Activated naive CD4-positive, alpha-beta T cell treated with anti-CD3 and anti-CD28 coated beads, Interleukin-2, amount 10 ng/mL, durations not matched to agents 7 days and 5 days (primary cell): ENCODE measurements around the gene WWP2.
A peak's percentile ranks its signal among the peaks of the same experiment; 100 is the strongest.
"Not testable (repeated sequence)": the region's sequence is repeated elsewhere in the genome, so short reads cannot be mapped to it uniquely, and the experiment has no call there.

Source experiments
- CTCF ChIA-PET: fragments of 350-600 bp; sonication (Branson Sonifier 250); formaldehyde crosslinking; loops from one replicate; lab custom pipeline; 2021; ENCODE audit warnings: antibody characterized with exemption; lab: Charles Lee
- DNase-seq: peaks from one replicate; pipeline ENCODE4 v3.0.0-alpha.2; 2020
- H3K27ac Mint-ChIP-seq: one replicate; pipeline ENCODE4 v1.8.0; 2021; ENCODE audit warnings: mild to moderate bottlenecking, moderate library complexity, mixed read lengths
- H3K27me3 Mint-ChIP-seq: one replicate; pipeline ENCODE4 v1.8.0; 2021; ENCODE audit warnings: mild to moderate bottlenecking, mixed read lengths
- H3K36me3 Mint-ChIP-seq: one replicate; pipeline ENCODE4 v1.8.0; 2021; ENCODE audit warnings: mixed read lengths
- H3K4me1 Mint-ChIP-seq: one replicate; pipeline ENCODE4 v1.8.0; 2021; ENCODE audit warnings: mixed read lengths
- H3K4me3 Mint-ChIP-seq: one replicate; pipeline ENCODE4 v1.8.0; 2021; ENCODE audit warnings: mild to moderate bottlenecking, moderate library complexity, mixed read lengths
- H3K9me3 Mint-ChIP-seq: one replicate; pipeline ENCODE4 v1.8.0; 2021; ENCODE audit warnings: mixed read lengths

Gene WWP2

GRCh38 chr16:69761983-69762813 lies at the start of gene WWP2:
WWP2 (plus strand) TSS chr16:69762332; CDS start chr16:69787011, 24,679 bp downstream.
- H3K4me3 Mint-ChIP-seq: peak within 1 kb of the TSS; percentile 93
- peaks cover 31% of the 10 kb centered on the region for H3K4me1 Mint-ChIP-seq
- no peaks in the 10 kb centered on the region for H3K9me3 Mint-ChIP-seq
- peak; percentile 84 for DNase-seq
- CTCF ChIA-PET: interaction anchor here (0.9 to 1.3 kb wide), 2 partner anchors 10 to 53 kb away, joined by 4 to 5 read pairs; no protein-coding TSS in a partner anchor
- peak within 1 kb of the TSS; percentile 97 for H3K27ac Mint-ChIP-seq
- peaks cover 14% of the 10 kb centered on the region for H3K36me3 Mint-ChIP-seq
- H3K27me3 Mint-ChIP-seq: peaks cover 4% of the 10 kb centered on the region

DNA sequence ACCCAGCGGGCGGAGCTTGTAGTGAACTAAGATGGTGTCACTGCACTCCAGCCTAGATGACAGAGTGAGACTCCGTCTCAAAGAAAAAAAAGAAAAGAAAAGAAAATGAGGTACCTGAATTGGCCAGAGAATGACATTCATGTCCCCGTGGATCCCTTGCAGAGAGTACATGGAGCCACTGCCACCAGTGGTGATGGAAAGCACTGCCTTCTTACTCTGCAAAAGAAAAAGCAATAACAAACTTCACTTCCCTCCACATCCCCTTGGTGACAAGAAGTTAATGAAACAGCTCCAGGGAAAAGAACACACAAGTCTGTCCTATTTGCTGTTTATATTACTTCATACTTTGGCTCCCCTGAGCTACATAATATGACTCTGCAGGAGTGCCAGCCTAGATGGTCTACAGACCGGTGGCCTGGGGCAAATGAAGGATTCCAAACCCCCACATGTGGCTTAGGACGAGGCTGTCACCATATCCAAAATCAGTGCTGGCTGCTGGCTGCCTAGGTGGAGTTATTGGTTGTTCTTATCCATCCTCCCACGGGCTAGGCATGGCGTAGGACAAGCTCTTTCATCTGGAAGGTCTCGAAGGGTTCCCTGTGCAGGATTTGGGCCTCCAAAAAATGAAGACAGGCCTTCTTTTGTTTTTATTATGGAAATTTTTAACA lies 49.1 kb upstream of the WWP2 start:
- Mint-ChIP-seq H3K27me3 (no peaks in the 10 kb centered on the region), H3K36me3 (peaks cover 21% of the 10 kb centered on the region), H3K4me1 (peaks cover 4% of the 10 kb centered on the region), H3K9me3 (no peaks in the 10 kb centered on the region), H3K27ac (no peak overlapping the region), H3K4me3 (no peak overlapping the region)
- DNase-seq: no peak
- CTCF ChIA-PET: interaction anchor here (0.9 kb wide), 1 partner anchor 11 kb away, joined by 3 read pairs; no protein-coding TSS in a partner anchor

DNA sequence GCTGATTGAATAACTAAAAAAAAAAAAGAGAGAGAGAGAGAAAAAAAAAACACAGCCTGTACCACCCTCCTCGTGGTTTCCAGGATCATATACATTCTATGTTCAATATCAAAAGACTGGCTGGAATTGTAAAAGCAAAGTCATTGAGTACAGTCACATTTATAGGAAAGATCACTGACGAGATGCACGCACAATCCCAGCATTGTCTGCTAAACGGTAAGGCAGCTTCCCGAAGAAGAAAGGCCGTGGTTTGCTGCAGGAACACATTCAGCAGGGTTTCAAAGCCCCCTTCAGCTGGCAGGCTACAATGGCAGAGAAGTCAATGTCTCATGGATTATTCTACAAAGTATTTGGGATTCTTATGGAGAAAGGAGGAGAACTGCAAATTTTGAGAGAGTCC lies 45.1 kb upstream of the WWP2 start:
- H3K4me3 Mint-ChIP-seq: no peak overlapping the region
- peaks cover 3% of the 10 kb centered on the region for H3K4me1 Mint-ChIP-seq
- no peak overlapping the region for H3K27ac Mint-ChIP-seq
- H3K9me3 Mint-ChIP-seq: no peaks in the 10 kb centered on the region
- CTCF ChIA-PET: interaction anchor here (1.0 kb wide), 1 partner anchor 9 kb away, joined by 3 read pairs; the partner anchor contains the start of gene NQO1
- DNase-seq: no peak
- H3K36me3 Mint-ChIP-seq: peaks cover 10% of the 10 kb centered on the region
- no peaks in the 10 kb centered on the region for H3K27me3 Mint-ChIP-seq

GRCh38 chr16:69718111-69718764 lies 43.9 kb upstream of the WWP2 start:
- Mint-ChIP-seq H3K36me3 (peaks cover 8% of the 10 kb centered on the region), H3K9me3 (no peaks in the 10 kb centered on the region), H3K27ac (peak overlapping the region; percentile 49), H3K4me3 (no peak overlapping the region), H3K27me3 (no peaks in the 10 kb centered on the region), H3K4me1 (peaks cover 12% of the 10 kb centered on the region)
- DNase-seq: no peak
- CTCF ChIA-PET: interaction anchor here (0.6 to 1.0 kb wide), 2 partner anchors 8 to 31 kb away, joined by 3 read pairs; partner anchors contain the start of gene NQO1

- Mint-ChIP-seq H3K4me3 (no peak overlapping the region), H3K27me3 (no peaks in the 10 kb centered on the region), H3K36me3 (peaks cover 5% of the 10 kb centered on the region), H3K27ac (no peak overlapping the region), H3K4me1 (peaks cover 36% of the 10 kb centered on the region), H3K9me3 (no peaks in the 10 kb centered on the region)
- CTCF ChIA-PET: no interaction called here
- DNase-seq: no peak
Measured at GRCh38 chr16:69720822-69721430, 41.2 kb upstream of the WWP2 start.

DNA sequence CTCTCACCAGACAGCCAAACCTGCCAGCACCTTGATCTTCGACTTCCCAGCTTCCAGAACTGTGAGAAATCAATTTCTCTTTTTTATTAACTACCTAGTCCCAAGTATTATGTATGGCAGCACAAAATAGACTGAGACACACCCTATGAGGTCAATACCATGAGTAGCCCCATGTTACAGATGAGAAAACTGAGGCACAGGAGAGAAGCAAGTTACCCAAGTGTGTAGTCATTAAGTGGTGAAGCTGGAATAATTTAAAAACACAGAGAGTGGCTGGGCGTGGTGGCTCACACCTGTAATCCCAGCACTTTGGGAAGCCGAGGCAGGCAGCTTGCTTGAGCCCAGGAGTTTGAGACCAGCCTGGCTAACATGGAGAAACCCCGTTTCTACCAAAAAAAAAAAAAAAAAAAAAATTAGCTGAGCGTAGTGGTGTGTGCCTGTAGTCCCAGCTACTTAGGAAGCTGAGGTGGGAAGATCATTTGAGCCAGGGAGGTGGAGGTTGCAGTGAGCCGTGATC lies 40.6 kb upstream of the WWP2 start:
- peaks cover 41% of the 10 kb centered on the region for H3K4me1 Mint-ChIP-seq
- H3K9me3 Mint-ChIP-seq: no peaks in the 10 kb centered on the region
- no peak for DNase-seq
- H3K36me3 Mint-ChIP-seq: peaks cover 8% of the 10 kb centered on the region
- no peaks in the 10 kb centered on the region for H3K27me3 Mint-ChIP-seq
- CTCF ChIA-PET: no interaction called here
- no peak overlapping the region for H3K27ac Mint-ChIP-seq
- no peak overlapping the region for H3K4me3 Mint-ChIP-seq

- CTCF ChIA-PET: interaction anchor here (1.2 to 3.4 kb wide), 2 partner anchors 11 to 30 kb away, joined by 3 to 20 read pairs; partner anchors contain the start of gene NOB1
- Mint-ChIP-seq H3K4me1 (peaks cover 64% of the 10 kb centered on the region), H3K4me3 (no peak overlapping the region), H3K9me3 (no peaks in the 10 kb centered on the region), H3K27ac (peak overlapping the region; percentile 37), H3K27me3 (no peaks in the 10 kb centered on the region), H3K36me3 (peaks cover 3% of the 10 kb centered on the region)
- no peak for DNase-seq
Measured at GRCh38 chr16:69724414-69724873, 37.7 kb upstream of the WWP2 start.

DNA sequence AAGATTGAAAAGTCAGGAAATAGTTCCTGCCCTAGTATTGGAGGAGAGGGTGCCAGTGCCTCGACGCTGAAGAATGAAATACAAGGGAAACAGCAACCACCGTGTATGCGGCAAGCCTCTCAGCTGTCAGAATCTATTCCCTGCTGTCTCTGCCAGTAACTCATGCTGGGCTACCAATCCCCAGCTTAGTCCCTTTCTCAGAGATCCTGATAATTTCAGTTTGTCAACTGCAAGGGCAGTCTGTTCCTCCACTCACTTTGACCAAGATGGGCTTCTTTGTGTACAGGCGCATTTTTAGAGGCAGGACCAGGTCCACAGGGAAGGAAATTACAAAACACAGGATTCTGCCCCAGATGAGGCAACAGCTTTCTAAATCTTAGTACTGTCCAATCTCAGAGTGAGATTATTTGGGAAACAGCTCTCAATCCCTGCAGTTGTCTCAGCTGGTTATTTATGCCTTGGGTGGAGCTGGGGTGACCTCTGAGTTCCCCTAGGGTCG lies 37.1 kb upstream of the WWP2 start:
- Mint-ChIP-seq H3K9me3 (no peaks in the 10 kb centered on the region), H3K27me3 (no peaks in the 10 kb centered on the region), H3K36me3 (peaks cover 5% of the 10 kb centered on the region), H3K4me3 (peak overlapping the region; percentile 95), H3K4me1 (peaks cover 64% of the 10 kb centered on the region), H3K27ac (peak overlapping the region; percentile 25)
- CTCF ChIA-PET: interaction anchor here (0.5 to 3.4 kb wide), 2 partner anchors 29 to 553 kb away, joined by 3 to 20 read pairs; partner anchors contain the start of gene NOB1
- no peak for DNase-seq

- Mint-ChIP-seq H3K4me3 (peak overlapping the region; percentile 95), H3K4me1 (peaks cover 64% of the 10 kb centered on the region), H3K9me3 (no peaks in the 10 kb centered on the region), H3K27ac (peak overlapping the region; percentile 98), H3K36me3 (peaks cover 5% of the 10 kb centered on the region), H3K27me3 (no peaks in the 10 kb centered on the region)
- CTCF ChIA-PET: interaction anchor here (0.5 to 3.4 kb wide), 4 partner anchors 8 to 552 kb away, joined by 3 to 20 read pairs (median 3); partner anchors contain the start of gene NOB1
- no peak for DNase-seq
Measured at GRCh38 chr16:69725480-69726312, 36.4 kb upstream of the WWP2 start.

GRCh38 chr16:69726313-69727060 lies 35.6 kb upstream of the WWP2 start, which contains the start of gene NQO1:
NQO1 (minus strand) TSS chr16:69726560; CDS start chr16:69726439, 121 bp downstream.
- Mint-ChIP-seq H3K4me3 (peak within 1 kb of the TSS; percentile 95), H3K9me3 (no peaks in the 10 kb centered on the region), H3K27ac (peak within 1 kb of the TSS; percentile 98), H3K36me3 (peaks cover 5% of the 10 kb centered on the region), H3K4me1 (peaks cover 64% of the 10 kb centered on the region), H3K27me3 (no peaks in the 10 kb centered on the region)
- CTCF ChIA-PET: interaction anchor here (0.6 to 3.4 kb wide), 4 partner anchors 9 to 28 kb away, joined by 3 to 20 read pairs (median 4); partner anchors contain the start of gene NOB1
- DNase-seq: peak; percentile 96

GRCh38 chr16:69727916-69728270 lies 34.2 kb upstream of the WWP2 start:
- no peaks in the 10 kb centered on the region for H3K9me3 Mint-ChIP-seq
- peak overlapping the region; percentile 55 for H3K4me3 Mint-ChIP-seq
- peak overlapping the region; percentile 98 for H3K27ac Mint-ChIP-seq
- no peak for DNase-seq
- peaks cover 56% of the 10 kb centered on the region for H3K4me1 Mint-ChIP-seq
- peaks cover 5% of the 10 kb centered on the region for H3K36me3 Mint-ChIP-seq
- no peaks in the 10 kb centered on the region for H3K27me3 Mint-ChIP-seq
- CTCF ChIA-PET: interaction anchor here (0.9 to 1.5 kb wide), 2 partner anchors 17 to 27 kb away, joined by 5 read pairs; partner anchors contain the start of gene NOB1

- H3K27ac Mint-ChIP-seq, DNase-seq, H3K36me3 Mint-ChIP-seq, H3K9me3 Mint-ChIP-seq, H3K4me3 Mint-ChIP-seq, H3K27me3 Mint-ChIP-seq: not testable (repeated sequence)
- peaks cover 44% of the 10 kb centered on the region for H3K4me1 Mint-ChIP-seq
- CTCF ChIA-PET: interaction anchor here (0.6 to 1.4 kb wide), 2 partner anchors 25 to 318 kb away, joined by 3 to 6 read pairs; partner anchors contain the start of gene NOB1
Measured at GRCh38 chr16:69729030-69729429, 33.1 kb upstream of the WWP2 start.
